ENCODE measurements around the gene TBL1XR1. TPM values are rescaled to one million over a fixed set of nuclear protein-coding genes. Genes with fewer than 3 reads are reported as not detected.

TBL1XR1 gene
- polyA plus RNA-seq, 3 donors from 2014 or later: 12.1 to 19.4 (median 13.0) TPM

DNA sequence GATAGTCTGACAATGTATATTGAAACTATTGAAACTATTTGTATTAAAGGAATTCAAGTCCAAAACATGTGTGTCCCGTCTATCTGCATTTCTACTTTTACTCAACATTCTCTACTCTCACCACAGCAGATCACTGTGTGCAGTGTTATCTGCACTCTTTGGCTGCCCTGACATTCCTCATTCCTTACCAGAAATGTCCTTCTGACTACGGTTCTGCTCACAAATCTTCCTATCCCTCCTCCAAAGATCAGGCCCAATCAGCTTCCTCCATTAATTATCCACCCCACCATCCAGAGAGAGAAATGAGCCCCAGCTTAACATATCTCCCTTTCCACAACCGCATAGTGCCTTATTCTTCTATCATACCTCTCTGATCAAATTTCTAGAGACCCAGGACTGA is 94.7 kb downstream of the TBL1XR1 start:
- H3K27me3 Mint-ChIP-seq (ENCODE audit: low read depth in 3 of 3): no peaks in the 10 kb centered on the region
- H3K36me3 Mint-ChIP-seq: no peaks in the 10 kb centered on the region
- H3K4me1 Mint-ChIP-seq: peaks cover 48 to 65% of the 10 kb centered on the region in 2 donors
- H3K27ac Mint-ChIP-seq: peak overlapping the region in 2 of 6 donors; percentile 1 to 13
- H3K4me3 Mint-ChIP-seq: peak overlapping the region in 1 of 5 donors; percentile 0
- H3K9me3 Mint-ChIP-seq: no peaks in the 10 kb centered on the region
- no peak for DNase-seq

DNA sequence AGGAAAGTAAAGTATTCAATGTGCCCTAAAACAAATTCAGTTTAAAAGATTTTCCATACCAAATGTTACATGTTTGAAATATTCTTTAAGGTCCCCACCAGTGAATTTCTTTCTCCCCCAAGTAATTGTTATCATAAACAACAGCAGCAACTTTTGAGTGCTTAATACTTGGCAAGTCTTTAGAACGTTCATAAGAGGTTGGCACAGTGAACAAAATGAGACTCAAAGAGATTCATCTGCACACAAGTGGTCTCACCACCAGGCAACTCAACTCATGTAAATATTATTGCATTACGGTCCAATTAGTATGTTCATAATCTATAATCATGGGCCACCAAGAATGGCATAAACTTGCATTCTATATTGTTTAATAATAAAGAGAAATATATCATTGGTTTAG is 98.7 kb downstream of the TBL1XR1 start:
- Mint-ChIP-seq H3K27me3 (ENCODE audit: low read depth in 3 of 3) (no peaks in the 10 kb centered on the region), H3K36me3 (peaks cover 4 to 8% (median 7%) of the 10 kb centered on the region in 3 donors), H3K4me1 (peaks cover 42 to 72% of the 10 kb centered on the region in 2 donors), H3K27ac (peak overlapping the region in 1 of 6 donors; percentile 4), H3K4me3 (no peak overlapping the region), H3K9me3 (no peaks in the 10 kb centered on the region)
- DNase-seq: no peak

DNA sequence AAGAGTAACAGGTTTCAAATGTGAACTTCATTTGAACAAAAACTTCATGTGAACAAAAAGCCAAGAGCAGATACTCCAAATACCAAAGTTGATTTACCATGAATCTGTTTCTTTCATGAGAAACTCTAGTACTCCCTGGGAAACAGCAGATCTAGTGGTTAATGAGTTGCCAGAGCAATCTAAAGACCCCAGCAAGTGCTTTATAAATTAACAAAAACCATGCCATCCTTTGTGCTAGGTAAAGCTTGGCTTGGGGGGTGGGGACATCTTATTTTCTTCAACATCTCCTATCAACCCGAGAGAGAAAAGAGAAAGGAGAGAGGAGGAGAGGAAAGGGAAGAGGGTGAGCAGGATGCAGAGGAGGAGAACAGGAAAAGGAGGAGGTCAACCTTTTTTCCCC is 100.7 kb downstream of the TBL1XR1 start:
- Mint-ChIP-seq H3K27ac (peak overlapping the region; percentile 3 to 73 (median 40)), H3K27me3 (ENCODE audit: low read depth in 3 of 3) (no peaks in the 10 kb centered on the region)

DNA sequence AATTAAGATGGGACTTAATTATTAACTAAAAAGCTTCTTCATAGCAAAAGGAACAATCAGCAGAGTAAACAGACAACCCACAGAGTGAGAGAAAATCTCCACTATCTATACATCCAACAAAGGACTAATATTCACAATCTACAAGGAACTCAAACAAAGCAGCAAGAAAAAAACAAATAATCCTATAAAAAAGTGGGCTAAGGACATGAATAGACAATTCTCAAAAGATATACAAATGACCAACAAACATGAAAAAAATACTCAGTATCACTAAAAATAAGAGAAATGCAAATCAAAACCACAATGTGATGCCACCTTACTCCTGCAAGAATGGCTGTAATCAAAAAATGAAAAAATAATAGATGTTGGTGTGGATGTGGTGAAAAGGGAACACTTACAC is 103.3 kb downstream of the TBL1XR1 start:
- H3K27me3 Mint-ChIP-seq (ENCODE audit: low read depth in 3 of 3): no peaks in the 10 kb centered on the region
- peaks cover 16 to 17% (median 16%) of the 10 kb centered on the region in 3 donors for H3K36me3 Mint-ChIP-seq
- H3K4me1 Mint-ChIP-seq: peaks cover 51 to 85% of the 10 kb centered on the region in 2 donors
- H3K9me3 Mint-ChIP-seq: peaks cover 0 to 9% (median 0%) of the 10 kb centered on the region in 6 donors
- DNase-seq: no peak
- no peak overlapping the region for H3K4me3 Mint-ChIP-seq
- H3K27ac Mint-ChIP-seq: peak overlapping the region in 1 of 6 donors; percentile 14

More for the DNA sequence above, 100.7 kb downstream of the TBL1XR1 start:
- peaks cover 0 to 7% (median 0%) of the 10 kb centered on the region in 6 donors for H3K9me3 Mint-ChIP-seq
- peaks cover 48 to 77% of the 10 kb centered on the region in 2 donors for H3K4me1 Mint-ChIP-seq
- H3K36me3 Mint-ChIP-seq: peaks cover 6 to 17% (median 11%) of the 10 kb centered on the region in 3 donors
- no peak for DNase-seq
- H3K4me3 Mint-ChIP-seq: no peak overlapping the region

DNA sequence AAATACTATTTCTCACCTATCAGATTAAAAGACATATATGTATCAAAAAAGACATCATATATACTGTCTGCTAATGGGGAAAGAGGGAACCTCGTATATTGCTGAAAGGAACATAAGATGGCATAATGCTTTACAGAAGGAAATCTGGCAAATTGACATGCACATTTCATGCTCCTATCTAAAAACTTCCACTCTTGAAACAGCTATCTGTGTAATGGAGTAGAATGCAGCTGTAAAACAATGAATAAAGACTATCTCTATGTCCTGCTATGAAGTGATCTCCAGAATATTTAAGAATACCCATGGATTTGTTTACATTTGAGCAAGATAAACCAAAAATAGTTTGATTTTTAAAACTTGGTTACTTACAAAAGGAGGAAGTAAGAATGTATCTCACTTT is 107.4 kb downstream of the TBL1XR1 start:
- H3K27me3 Mint-ChIP-seq (ENCODE audit: low read depth in 3 of 3): no peaks in the 10 kb centered on the region
- peak overlapping the region in 4 of 6 donors; percentile 6 to 66 (median 12) for H3K27ac Mint-ChIP-seq
- no peak overlapping the region for H3K4me3 Mint-ChIP-seq
- peaks cover 13 to 16% (median 14%) of the 10 kb centered on the region in 3 donors for H3K36me3 Mint-ChIP-seq
- H3K4me1 Mint-ChIP-seq: peaks cover 61 to 89% of the 10 kb centered on the region in 2 donors
- peaks cover 0 to 9% (median 0%) of the 10 kb centered on the region in 6 donors for H3K9me3 Mint-ChIP-seq
- DNase-seq: no peak

DNA sequence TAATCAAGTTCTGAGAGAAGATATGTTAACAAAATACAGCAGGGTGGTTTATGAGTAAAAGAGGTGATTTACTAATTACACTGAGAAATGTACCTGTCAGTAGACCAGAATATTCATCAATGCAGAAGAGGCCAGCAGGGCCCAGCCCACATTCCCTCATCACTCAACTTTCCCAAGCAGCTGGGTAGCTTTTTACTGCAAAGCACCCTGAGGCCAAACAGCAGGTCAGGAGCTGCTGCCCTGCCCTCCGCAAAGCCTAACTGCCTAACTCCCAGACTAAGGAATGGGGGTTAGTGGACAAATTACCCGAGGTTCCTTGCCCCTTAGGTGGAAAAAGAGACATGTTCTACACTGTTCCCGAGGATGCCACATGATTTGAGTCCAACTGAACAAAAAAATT is 108.2 kb downstream of the TBL1XR1 start:
- DNase-seq: no peak
- peak overlapping the region in 3 of 6 donors; percentile 18 to 57 (median 46) for H3K27ac Mint-ChIP-seq
- H3K4me1 Mint-ChIP-seq: peaks cover 64 to 89% of the 10 kb centered on the region in 2 donors
- peaks cover 12 to 14% (median 13%) of the 10 kb centered on the region in 3 donors for H3K36me3 Mint-ChIP-seq
- H3K9me3 Mint-ChIP-seq: peaks cover 0 to 9% (median 0%) of the 10 kb centered on the region in 6 donors
- no peak overlapping the region for H3K4me3 Mint-ChIP-seq
- peaks cover 0 to 2% (median 0%) of the 10 kb centered on the region in 3 donors for H3K27me3 Mint-ChIP-seq (ENCODE audit: low read depth in 3 of 3)

DNA sequence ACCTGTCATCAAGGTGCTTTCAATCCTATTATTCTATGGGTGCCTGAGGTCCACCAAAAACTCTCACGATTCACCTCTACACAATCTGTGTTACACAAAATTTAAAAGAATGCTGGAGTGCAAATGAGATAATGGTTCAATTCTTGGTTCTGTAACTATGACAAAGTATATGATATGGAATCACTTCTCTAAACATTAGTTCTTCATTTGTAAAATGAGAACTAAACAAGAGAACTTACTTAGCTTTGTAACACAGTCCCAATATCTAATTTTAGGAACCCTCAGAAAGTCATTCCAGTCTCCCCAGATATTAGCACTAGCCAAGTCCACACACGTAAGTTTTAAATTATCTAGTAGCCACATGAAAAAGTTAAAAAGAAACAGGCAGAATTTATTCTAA is 111.5 kb downstream of the TBL1XR1 start:
- H3K9me3 Mint-ChIP-seq: peaks cover 0 to 2% (median 0%) of the 10 kb centered on the region in 6 donors

DNA sequence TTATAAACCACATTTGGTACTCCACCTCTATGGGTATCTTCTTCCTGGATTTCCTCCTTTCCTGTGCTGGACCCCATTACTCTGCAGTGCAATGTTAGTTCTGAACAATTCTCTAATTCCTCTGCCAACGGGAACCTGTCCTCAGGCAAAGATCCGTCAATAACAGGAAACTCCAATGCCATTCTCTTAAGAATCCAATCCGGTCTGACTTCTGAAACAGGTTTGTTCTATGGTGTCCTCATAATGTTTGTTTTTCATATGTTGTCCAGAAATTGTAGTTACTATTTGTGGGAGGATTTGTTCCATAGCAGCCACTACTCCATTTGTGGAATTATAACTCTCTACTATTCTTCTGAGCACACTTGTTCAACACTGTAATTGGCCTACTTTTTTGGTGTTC is 112.7 kb downstream of the TBL1XR1 start:
- peaks cover 0 to 2% (median 0%) of the 10 kb centered on the region in 3 donors for H3K27me3 Mint-ChIP-seq (ENCODE audit: low read depth in 3 of 3)
- H3K4me1 Mint-ChIP-seq: peaks cover 56 to 96% of the 10 kb centered on the region in 2 donors
- no peak for DNase-seq
- H3K9me3 Mint-ChIP-seq: no peaks in the 10 kb centered on the region
- peaks cover 0 to 4% (median 4%) of the 10 kb centered on the region in 3 donors for H3K36me3 Mint-ChIP-seq
- H3K4me3 Mint-ChIP-seq: no peak overlapping the region
- peak overlapping the region in 1 of 6 donors; percentile 5 for H3K27ac Mint-ChIP-seq

More for the DNA sequence above, 111.5 kb downstream of the TBL1XR1 start:
- no peak overlapping the region for H3K4me3 Mint-ChIP-seq
- peaks cover 0 to 2% (median 0%) of the 10 kb centered on the region in 3 donors for H3K27me3 Mint-ChIP-seq (ENCODE audit: low read depth in 3 of 3)
- no peak for DNase-seq
- peaks cover 59 to 90% of the 10 kb centered on the region in 2 donors for H3K4me1 Mint-ChIP-seq
- H3K36me3 Mint-ChIP-seq: peaks cover 4 to 9% (median 4%) of the 10 kb centered on the region in 3 donors
- H3K27ac Mint-ChIP-seq: no peak overlapping the region

DNA sequence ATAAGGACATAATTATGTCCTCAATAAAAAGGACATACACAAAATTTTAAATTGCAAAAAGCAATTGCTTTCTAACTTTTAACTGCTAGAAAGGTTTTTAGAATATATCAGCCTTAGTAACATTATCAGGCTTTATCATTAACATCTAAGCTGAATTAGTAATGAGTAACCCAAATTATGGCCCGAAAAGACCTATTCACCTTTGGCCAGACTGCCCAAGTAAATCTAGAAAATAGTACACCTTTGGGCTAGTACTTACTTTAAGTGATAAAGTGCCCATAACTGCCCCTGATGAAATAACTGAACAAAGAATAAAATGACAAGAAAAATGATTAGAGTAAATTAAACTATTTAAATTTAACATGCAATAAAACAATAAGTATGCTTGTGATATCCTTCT is 117.2 kb downstream of the TBL1XR1 start:
- Mint-ChIP-seq H3K27me3 (ENCODE audit: low read depth in 3 of 3) (peaks cover 0 to 2% (median 0%) of the 10 kb centered on the region in 3 donors), H3K9me3 (no peaks in the 10 kb centered on the region), H3K36me3 (peaks cover 0 to 4% (median 3%) of the 10 kb centered on the region in 3 donors), H3K4me3 (no peak overlapping the region), H3K4me1 (peaks cover 39 to 82% of the 10 kb centered on the region in 2 donors), H3K27ac (no peak overlapping the region)
- DNase-seq: no peak

DNA sequence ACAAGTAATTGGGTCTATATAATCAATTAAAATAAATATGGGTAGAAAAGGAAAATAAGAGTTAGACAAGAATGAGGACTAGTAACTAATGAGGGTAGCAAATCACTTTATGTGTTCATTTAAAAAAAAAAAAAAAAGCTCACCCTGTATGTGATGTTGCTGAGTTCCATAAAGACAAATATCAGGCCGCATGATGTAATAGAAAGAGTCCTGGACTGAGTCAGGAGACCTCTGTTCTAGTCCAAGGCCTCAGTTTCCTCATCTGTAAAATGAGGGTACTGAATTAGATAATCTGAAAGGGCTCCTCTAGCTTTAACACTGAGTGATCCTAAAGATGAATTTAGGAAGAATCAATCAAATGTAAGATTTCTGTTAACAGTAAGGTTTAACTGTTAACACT is 117.6 kb downstream of the TBL1XR1 start:
- no peak for DNase-seq
- Mint-ChIP-seq H3K9me3 (no peaks in the 10 kb centered on the region), H3K27ac (no peak overlapping the region), H3K27me3 (ENCODE audit: low read depth in 3 of 3) (peaks cover 0 to 2% (median 0%) of the 10 kb centered on the region in 3 donors), H3K36me3 (peaks cover 0 to 4% (median 3%) of the 10 kb centered on the region in 3 donors), H3K4me3 (no peak overlapping the region), H3K4me1 (peaks cover 34 to 82% of the 10 kb centered on the region in 2 donors)

DNA sequence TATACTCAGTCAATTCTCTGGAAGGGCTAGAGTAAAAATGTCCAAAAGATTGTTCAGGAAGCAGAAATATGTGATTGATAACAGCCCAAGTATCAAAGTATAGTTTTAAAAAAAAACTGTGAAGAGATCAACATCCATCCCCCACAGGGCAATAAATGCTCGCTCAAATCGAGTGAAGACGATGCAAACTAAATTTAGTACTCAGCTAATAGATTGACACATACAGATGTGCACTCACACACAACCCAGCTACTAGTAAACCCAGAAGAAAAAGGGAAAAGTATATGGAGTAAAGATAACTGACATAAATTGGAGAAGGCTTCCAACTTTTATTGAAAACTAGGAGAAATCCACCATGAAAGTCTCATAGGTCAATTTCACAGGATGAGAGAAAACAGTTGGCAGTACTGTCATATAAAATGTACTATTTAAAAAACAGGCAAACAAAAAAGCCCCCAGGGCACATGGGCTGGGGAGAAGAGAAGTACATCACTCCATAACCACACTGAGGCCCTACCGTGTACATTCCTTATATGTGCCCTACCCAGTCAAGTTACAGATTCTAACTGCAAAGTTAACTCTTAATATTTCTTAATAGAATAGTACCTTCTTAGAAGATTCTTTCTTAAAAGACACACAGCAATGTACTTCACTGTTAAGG is 125.7 kb downstream of the TBL1XR1 start:
- Mint-ChIP-seq H3K9me3 (no peaks in the 10 kb centered on the region), H3K27ac (peak overlapping the region in 1 of 6 donors; percentile 14), H3K4me1 (peaks cover 47 to 84% of the 10 kb centered on the region in 2 donors), H3K4me3 (no peak overlapping the region), H3K27me3 (ENCODE audit: low read depth in 3 of 3) (no peaks in the 10 kb centered on the region), H3K36me3 (peaks cover 0 to 4% (median 0%) of the 10 kb centered on the region in 3 donors)
- no peak for DNase-seq

DNA sequence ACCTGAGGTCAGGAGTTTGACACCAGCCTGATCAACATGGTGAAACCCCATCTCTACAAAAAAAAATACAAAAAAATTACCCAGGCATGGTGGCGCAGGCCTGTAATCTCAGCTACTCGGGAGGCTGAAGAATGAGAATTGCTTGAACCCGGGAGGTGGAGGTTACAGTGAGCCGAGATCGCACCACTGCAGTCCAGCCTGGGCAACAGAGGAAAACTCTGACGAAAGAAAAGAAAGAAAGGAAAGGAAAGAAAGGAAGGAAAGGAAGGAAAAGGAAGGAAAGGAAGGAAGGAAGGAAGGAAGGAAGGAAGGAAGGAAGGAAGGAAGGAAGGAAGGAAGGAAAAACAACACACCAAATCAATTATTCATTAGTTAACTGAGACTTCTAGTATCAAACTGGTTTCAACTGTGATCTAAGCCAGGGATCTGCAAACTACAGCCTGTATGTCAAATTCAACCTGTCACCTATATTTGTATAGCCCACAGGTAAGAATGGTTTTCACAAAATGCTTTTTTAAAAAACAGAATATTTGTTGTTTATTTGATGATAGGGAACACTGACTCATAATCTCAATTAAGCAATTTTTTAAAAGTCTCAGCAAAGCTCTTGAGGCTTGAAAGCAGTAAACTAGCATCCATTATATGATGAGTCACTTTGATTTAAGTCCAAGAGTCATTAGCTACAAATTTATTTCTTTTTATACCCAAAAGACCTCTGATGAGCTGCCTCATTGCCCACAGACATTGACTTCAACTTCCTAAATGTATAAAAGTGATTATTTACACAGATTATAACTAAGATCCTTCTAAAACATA is 127.6 kb downstream of the TBL1XR1 start:
- Mint-ChIP-seq H3K36me3 (peaks cover 0 to 4% (median 0%) of the 10 kb centered on the region in 3 donors), H3K4me3 (no peak overlapping the region), H3K9me3 (no peaks in the 10 kb centered on the region), H3K4me1 (peaks cover 49 to 81% of the 10 kb centered on the region in 2 donors), H3K27me3 (ENCODE audit: low read depth in 3 of 3) (no peaks in the 10 kb centered on the region), H3K27ac (peak overlapping the region in 1 of 6 donors; percentile 46)
- no peak for DNase-seq

DNA sequence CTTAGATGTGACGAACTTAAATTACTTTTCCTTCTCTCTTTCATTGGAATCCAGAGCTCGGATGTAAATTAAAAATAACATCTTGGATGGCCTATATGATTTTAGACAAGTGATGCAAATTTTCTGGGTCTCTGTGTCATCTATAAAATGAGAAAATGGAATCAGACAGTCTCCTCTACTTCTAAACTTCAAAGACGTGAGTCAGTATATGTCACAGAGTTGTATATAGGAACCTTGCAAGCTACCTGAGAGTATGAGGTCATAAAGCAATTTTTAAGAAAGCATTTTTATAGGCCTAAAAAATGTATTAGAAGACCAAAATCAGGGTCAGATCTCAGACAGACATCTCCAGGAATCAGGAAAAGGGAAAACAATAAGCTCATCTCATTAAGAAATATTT is 128.3 kb downstream of the TBL1XR1 start:
- H3K4me3 Mint-ChIP-seq: no peak overlapping the region
- peaks cover 0 to 4% (median 3%) of the 10 kb centered on the region in 3 donors for H3K36me3 Mint-ChIP-seq
- no peaks in the 10 kb centered on the region for H3K27me3 Mint-ChIP-seq (ENCODE audit: low read depth in 3 of 3)
- no peaks in the 10 kb centered on the region for H3K9me3 Mint-ChIP-seq
- H3K27ac Mint-ChIP-seq: no peak overlapping the region
- peaks cover 48 to 81% of the 10 kb centered on the region in 2 donors for H3K4me1 Mint-ChIP-seq
- DNase-seq: no peak

DNA sequence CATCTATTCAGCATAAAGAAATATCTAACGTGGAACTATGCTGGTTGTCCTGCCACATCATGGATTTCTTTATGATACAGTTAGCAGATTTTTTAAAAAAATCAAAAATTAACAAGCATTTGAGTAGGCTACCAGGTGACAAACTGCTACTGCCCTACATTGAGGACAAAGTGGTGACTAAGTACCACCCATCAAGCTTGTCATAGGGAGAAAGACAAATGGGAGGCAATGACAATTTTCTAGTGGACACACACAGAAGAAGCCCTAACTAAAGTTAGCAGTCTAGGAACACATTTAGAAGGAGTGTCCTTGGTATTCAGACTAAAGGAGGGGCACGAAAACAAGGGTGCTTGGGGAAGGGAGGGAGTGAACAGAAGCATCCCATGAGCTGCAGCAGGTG is 131.2 kb downstream of the TBL1XR1 start:
- DNase-seq: no peak
- H3K9me3 Mint-ChIP-seq: no peaks in the 10 kb centered on the region
- H3K4me1 Mint-ChIP-seq: peaks cover 48 to 85% of the 10 kb centered on the region in 2 donors
- H3K27me3 Mint-ChIP-seq (ENCODE audit: low read depth in 3 of 3): no peaks in the 10 kb centered on the region
- H3K27ac Mint-ChIP-seq: peak overlapping the region in 3 of 6 donors; percentile 1 to 62 (median 9)
- H3K36me3 Mint-ChIP-seq: peaks cover 0 to 3% (median under 1%) of the 10 kb centered on the region in 3 donors
- H3K4me3 Mint-ChIP-seq: no peak overlapping the region
